Fibroblast of skin of left biceps (primary cell): Measurements from ENCODE around the gene BRIP1.
A peak's percentile ranks its signal among the peaks of the same experiment; 100 is the strongest.
"Not testable (repeated sequence)": the region's sequence is repeated elsewhere in the genome, so short reads cannot be mapped to it uniquely, and the experiment has no call there.

Experiments
- DNase-seq, 2 experiments: peaks; one replicate each; pipeline ENCODE4 v3.0.0-alpha.2; 2013; ENCODE audit warnings: low read depth in 2 of 2

BRIP1 gene

DNA sequence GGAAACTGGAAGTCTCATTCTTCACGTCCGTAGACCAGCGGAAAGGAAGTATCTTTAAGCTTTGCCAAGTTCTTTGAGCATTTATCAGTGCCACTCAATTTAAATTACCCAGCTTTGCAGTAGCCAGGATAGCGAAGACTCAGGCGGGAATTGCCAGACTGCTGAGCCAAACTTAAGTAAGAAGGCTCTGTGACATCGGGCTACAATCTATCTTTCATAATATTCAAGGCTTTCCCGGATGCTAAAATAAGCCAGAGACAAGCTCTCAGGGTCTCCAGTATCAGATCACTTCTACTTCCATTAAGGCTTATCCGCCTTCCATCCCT lies 436 bp upstream of the BRIP1 start:
- no peak for DNase-seq

DNA sequence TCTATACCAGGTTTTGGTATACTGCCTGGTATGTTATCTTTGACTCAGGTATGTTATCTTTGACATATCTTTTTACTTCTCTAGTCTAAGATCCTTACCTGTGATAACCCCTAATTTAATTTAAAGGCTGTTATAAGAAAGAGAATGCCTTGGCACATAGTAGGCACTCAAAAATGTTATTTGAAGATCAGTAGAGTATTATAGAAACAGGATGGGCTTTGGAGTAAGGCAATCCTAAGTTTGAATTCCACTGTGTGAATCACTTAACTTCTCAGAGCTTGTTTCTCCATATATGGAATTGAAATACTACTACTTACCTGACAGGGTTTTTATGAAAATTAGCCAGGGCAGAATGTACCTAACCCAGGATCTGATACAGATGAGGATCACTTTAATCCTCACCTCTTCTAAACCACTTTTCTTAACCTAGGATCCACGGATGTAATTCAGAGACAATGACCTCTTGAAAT lies 1.2 kb downstream of the BRIP1 start:
- DNase-seq, result peak in 1 of 2 experiments; percentile 17

DNA sequence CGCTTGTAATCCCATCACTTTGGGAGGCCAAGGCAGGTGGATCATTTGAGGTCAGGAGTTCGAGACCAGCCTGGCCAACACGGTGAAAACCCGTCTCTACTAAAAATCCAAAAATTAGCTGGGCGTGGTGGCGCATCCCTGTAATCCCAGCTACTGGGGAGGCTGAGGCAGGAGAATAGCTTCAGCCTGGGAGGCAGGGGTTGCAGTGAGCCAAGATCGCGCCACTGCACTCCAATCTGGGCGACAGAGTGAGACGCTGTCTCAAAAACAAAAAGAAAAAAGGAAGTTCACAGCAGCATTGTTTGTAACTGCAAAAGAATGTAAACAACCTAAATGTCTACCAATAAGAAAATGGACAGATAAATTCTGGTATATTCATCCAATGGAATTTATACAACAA lies 2.9 kb downstream of the BRIP1 start:
- not testable (repeated sequence) for DNase-seq

DNA sequence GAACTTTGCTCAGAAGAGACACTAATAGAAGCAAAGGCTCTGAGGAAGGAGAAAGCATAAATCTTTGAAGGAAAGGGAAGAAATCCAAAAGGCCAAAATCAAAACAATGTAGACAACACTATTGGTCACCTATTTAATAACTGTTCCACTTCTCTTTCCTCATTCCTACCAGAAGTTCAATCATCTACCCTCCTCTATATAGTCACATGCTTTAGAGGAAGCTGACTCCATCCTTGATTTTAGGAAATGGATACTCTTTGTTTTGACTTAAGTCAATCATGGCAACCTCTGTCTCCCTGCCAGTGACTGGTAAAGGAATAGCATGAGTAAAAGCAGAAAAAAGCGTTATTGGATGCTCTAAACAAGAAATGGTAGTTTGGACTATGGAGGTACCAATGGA lies 7.3 kb downstream of the BRIP1 start:
- DNase-seq, result no peak

DNA sequence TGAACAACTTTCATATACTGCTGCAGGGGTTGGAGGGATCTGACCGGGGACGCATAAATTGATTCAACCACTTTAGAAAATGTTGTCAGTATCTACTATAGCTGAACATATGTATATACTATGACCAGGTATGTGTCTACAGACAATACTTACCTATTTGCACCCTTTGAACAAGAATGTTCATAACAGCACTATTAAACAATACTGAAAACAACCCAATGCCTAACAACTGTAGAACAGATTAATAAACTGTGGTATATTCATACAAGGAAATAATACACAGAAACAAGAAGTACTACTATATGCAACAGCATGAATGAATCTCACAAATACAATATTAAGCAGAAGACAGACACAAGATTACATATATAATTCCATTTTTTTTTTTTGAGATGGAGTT lies 10.5 kb downstream of the BRIP1 start:
- no peak for DNase-seq

DNA sequence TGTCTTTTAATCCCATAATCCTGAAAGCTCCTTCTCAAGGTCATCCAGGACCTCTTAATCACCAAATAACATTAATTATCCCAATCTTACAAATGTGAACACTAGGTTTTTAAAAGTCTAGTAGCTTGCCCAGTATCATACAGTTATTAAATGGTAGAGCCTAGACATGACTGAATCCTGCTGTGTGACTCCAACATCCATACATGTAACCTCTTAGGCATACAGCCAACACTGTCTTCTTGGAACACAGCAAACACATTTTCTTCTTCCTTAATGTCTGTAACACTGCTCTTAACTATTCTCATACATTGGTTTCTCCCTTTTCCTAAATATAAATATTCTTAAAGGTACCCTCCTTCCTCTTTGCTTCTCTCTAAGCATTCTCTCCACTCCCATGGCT lies 13.7 kb downstream of the BRIP1 start:
- DNase-seq, result peak in 1 of 2 experiments; percentile 8

DNA sequence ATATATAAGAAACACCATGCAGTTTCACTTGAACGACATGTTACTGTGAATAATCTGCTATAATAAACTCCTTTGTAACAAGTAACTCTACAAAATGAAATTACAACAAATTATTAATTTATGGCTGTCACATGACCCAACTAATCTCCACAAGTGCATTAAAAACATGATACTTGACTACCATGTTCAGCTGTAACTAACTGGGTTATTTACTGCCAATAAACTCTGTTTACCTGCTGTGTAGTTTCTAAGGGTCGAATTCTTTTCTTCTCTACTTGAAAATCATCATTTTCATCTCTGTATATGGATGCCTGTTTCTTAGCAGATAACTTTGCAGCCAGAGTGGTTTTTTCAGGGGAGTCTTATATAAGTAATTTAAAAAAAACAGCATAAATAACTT lies 14.4 kb downstream of the BRIP1 start:
- DNase-seq, result no peak

DNA sequence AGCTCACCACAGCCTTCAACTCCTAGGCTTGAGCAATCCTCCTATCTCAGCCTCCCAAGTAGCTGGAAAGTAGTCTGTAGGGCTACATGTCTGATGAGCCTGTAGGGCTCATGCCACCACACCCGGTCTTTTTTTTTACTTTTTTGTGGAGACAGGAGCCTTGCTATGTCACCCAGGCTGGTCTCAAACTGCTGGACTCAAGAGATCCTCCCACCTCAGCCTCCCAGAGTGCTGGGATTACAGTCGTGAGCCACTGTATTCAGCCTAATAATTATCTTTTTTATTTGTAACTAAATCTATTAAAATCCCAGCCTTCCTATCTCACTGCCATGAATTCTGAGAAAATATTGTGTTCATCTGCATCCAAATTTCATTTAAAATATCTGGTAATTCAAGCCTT lies 15.1 kb downstream of the BRIP1 start:
- no peak for DNase-seq

DNA sequence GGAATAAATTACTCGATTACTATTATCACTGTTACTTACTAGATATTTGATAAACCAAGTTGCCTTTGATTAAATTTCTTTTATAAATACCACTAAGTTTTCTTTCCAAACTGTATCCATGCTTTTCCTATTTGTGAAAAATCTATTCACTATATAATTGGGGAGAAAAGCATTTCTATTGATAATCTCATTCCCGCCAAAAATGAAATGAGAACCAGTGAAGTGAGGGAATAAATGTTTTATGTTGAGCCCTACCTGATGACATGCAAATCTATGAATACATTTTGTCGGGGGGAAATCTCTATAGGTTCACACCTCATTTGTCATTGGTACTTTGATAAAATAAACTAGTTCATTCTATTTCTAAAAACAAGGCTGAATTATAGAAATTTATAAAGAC lies 15.7 kb downstream of the BRIP1 start:
- DNase-seq, result no peak

DNA sequence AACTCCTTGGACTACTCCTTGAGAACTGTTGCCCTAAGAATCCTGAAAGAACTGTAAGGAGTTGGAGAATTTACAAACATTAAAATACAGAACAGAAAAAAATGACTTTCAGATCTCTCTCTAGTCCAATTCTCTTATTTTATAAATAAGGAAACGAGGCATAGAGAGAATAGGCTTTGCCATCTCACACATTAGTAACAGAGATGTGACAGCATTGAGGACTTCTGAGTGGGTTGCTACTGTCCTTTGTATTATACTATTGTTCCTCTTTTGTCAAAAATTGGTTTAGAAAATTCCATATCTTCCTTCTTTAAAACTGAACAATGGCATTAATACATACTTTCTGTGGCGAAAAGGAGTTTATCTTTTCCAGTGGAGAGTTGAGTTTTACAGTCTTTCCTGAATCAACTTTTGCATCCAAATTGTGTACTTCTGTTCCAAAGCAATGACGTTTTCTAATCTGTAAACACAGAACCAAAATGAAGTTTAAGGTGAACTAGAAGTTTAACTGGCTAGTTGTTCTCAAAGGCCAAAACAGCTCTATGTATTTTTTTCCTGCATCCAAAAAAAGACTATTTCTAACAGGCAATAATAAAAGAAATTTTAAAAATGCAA lies 16.5 kb downstream of the BRIP1 start:
- no peak for DNase-seq

DNA sequence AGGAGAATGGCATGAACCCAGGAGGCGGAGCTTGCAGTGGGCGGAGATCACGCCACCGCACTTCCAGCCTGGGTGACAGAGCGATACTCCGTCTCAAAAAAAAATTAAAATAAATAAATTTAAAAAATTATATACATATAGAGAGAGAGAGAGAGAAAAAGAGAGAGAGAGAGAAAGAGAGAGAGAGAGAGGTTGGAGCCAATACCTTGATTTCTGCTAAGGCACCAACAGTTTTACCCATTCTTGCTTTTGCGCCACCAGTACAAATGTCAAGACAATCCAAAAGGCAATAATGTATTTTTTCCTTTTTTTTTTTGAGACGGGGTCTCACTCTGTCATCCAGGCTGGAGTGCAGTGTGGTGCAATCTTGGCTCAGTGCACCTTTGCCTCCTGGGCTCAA lies 17.2 kb downstream of the BRIP1 start:
- DNase-seq, result no peak

DNA sequence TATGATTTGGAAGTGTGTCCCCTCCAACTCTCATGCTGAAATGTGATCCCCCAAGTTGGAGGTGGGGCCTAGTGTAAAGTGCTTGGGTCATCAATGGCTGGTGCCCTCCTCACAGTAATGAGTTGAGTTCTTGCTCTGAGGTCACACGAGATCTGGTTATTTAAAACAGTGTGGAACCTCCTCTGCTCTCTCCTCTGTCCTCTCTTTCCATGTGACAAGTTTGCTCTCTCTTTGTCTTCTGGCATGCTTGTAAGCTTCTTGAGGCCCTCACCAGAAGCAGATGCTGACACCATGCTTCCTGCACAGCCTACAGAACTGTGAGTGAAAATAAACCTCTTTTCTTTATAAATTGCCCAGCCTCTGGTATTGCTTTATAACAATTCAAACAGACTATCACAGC lies 19.9 kb downstream of the BRIP1 start:
- DNase-seq, result no peak

DNA sequence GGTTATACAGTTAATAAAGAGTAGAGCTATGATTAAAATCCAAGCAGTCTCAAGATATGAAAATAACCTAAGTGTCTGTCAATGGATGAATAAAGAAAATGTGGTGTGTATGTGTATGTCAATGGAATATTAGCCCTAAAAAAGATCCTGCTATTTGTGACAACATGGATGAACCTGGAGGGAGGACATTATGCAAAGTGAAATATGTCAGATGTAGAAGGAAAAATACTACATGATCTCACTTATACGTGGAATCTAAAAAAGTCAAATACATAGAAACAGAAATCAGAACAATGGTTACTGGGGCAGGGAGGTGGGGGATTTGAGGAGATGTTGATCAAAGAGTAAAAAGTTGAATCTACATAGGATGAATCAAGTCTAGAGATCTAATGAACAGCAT lies 20.4 kb downstream of the BRIP1 start:
- no peak for DNase-seq

DNA sequence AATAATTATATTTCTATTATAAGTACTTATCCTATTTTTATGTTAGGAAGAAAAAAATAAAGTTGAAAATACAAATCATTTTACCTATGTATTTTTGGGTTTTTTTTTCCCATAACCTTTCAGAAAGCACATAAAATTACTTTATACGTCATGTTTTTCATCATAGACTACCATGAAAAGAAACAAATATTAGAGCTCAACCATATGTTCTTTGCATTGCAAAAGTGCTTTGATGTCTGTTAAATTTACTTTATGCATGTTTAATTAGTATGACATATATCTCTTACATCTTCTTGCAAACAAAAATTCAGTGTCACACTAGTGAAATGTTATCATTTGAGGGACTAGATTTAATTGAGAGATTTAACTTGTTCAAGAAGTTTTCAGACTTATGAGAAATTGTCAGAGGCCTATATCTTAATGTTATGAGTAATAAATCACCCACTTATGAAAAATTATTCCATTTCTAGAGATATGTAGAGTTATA lies 24.0 kb downstream of the BRIP1 start:
- DNase-seq, result no peak

DNA sequence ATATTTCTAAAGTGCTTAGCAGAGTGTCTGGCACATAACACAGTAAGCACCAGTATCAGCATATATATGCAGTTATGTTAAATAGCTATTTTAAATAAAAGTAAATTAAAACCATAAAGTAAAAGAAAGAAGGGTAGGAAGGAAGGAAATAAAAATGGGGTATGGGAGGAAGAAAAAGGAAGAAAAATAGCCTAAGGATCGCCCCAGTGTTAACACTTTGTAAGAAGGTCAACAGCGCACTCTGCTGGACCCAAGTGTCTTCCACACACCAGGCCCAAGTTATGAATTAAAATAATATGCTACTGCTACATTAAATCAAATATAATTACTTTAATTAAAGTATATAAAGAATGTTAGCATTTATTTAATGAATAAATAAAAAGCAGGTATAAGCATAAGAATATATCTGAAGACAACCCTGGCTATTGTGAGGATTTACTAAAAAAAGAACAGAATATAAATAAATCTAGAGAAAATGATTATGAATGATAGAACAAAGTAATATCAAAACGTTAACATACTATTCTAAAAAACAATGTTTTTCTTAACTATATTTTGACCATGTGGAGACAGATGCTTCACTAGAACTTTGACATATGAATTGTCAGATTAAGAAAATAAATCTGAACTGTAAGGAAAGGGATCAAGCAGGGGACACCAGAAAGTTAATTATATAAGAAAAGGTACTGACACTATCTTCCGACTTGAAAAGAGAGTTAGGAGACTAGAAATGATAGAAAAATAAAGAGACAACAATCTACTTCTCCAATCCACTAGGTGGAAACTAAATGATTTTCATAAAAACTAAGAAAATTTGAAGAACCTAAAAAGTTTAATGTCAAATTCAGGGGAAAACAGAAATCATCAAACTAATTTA lies 25.9 kb downstream of the BRIP1 start:
- DNase-seq, result peak in 1 of 2 experiments; percentile 31

DNA sequence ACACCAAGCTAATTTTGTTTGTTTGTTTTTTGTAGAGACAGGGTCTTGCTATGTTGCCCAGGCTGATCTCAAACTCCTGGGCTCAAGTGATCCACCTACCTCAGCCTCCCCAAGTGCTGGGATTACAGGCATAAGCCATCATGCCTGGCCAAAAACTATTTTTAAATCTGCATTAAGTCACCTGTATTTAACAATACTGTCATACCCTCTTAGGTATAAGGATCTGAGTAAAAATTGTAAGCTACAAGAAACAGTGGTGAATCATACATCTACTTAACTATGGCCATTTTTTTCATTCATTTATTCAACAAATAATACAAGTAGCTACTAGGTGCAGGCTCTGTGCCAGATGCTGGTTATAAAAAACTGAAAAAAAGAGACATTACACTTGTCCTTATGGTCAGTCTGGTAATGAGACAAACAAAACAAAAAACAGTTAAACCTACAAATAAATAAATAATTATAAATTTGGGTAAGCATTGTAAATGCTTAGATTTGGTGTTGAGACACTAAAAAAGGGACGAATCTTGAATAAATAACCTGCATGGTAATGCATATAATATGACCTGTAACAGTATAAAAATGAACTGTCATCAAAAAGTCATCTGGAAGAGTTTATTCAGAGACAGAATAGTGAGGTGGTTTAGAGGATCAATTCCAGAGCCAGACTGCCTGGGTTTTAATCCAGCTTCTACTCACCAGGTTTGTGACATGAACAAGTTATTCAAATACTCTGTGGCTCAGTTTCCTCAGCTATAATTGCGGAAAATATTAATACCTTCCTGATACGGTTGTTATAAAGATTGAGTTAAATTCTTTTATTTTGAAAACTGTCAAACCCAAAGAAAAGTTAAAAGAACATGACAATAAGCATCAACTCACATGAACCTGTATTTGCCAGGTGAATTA lies 26.8 kb downstream of the BRIP1 start:
- no peak for DNase-seq

DNA sequence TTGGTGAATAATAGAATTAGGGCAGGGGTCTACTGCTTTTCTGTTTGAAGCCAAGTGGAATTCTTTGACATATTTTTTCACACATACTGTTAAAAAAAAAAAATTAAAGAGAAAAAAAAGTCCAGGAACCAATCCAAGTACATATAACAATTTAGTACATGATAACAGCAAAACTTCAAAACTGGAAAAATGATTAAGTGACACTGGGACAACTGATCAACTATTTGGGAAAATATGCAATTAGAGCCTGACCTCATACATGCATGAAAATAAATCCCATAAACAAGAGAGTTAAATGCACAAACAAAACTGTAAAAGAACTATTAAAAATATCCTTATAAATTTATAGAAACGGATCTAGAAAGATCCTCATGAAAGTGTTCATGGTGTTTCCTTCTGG lies 27.7 kb downstream of the BRIP1 start:
- no peak for DNase-seq

DNA sequence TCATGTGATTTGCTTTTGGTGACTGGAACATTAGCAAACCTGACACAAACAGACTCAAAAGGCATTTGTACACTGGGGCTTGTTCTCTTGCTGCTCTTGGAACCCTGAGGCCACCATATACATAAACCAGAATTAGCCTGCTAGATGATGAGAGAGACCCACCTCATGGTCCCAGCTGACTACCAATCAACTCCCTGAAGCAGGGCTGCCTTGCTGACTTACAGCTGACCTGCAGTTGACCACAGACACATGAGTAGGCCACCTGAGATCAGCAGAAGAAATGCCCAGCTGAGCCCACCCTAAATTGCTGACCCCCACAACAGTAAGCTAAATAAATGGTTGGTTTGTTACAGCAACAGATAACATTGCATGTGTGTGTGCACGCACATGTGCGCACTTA lies 28.7 kb downstream of the BRIP1 start:
- DNase-seq, result no peak

DNA sequence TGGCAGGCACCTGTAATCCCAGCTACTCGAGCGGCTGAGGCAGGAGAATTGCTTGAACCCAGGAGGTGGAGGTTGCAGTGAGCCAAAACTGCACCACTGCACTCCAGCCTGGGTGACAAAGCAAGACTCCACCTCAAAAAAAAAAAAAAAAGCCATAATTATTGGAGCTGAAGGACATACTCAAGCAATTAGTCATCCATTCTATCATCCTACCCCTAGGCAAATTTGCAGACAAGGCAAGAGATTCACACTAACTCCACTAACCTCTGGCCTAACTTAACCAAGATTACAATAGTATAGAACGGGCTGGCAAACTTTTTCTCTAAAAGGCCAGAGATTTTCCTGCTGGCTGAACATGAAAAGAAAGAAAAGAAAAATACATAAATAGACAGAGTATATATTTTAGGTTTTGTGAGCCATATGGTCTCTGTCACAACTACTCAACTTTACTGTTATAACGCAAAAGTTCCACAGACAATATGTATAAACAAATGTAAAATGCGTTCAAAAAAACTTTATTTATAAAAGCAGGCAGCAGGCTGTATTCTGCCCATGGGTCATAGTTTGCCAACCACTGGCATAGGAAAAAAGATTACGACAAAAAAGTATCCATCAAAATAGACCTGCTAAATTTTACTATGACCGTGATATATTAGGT lies 29.7 kb downstream of the BRIP1 start:
- peak in 1 of 2 experiments; percentile 36 for DNase-seq

DNA sequence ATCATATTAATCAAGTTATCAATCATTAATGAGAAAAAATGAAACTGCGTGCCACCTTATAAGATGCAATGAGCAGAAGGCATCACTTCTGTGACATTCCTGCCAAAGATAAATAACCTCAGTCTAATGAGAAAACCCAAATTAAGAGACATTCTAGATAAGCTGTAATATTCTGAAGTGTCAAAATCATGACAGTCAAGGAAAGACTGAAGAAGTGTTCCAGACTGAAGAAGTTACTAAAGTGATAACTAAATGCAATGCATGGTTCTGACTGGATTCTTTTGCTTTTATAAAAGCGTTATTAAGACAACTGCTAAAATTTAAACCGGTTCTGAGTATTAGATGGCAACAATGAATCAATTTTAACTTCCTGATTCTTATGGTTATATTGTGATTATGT lies 30.9 kb downstream of the BRIP1 start:
- no peak for DNase-seq

DNA sequence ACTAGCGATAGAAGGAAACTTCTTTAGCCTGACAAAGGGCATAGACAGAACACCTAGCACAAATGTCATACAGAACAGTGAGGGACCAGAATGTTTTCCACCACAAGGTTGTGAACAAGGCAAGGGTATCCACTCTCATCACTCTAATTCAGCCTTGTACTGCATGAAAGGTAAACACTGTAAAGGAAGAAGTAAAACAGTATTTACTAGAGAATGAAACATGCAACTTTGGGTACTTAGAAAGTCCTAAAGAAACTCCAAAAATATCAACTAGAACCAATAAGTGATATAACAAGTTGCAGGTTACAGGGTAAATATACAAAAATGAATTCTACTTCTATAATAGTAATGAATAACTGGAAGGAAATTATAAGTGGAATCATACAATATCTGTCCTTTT lies 32.2 kb downstream of the BRIP1 start:
- no peak for DNase-seq

DNA sequence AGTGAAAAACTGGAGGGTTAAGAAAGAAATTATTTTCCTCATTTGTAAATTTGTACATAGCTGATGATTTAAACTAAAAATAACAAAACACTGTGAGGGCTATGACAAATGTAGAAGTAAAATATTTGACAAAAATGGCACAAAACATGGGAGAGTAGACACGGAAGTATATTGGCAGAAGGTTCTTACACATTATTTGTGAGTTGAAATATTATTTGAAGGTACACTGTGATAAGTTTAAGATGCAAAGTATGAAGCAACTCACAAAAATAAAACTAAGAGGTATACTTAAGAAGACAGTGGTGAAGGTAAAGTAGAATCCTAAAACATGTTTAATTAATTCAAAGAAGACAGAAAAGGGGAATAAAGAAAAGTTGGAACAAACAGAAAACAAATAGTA lies 34.6 kb downstream of the BRIP1 start:
- DNase-seq, result no peak
